ENCODE results near the gene RBMS2. TPM values are rescaled to one million over a fixed set of nuclear protein-coding genes. Genes with fewer than 3 reads are reported as not detected.
A peak's percentile ranks its signal among the peaks of the same experiment; 100 is the strongest.

The RBMS2 gene
- total and polyA plus RNA-seq, 7 donors = 8.4 to 33.0 (median 20.6) TPM

- Histone ChIP-seq H3K27ac (no peak overlapping the region), H3K27me3 (no peaks in the 10 kb centered on the region), H3K36me3 (peaks cover 0 to 71% (median 35%) of the 10 kb centered on the region in 4 donors), H3K4me1 (no peaks in the 10 kb centered on the region), H3K9me3 (no peaks in the 10 kb centered on the region), H3K4me3 (no peak overlapping the region)
- intact Hi-C loops (cut with DNase I) = no loop called here
- no peak for DNase-seq
- TF ChIP-seq CTCF (IDR thresholded peaks at IDR 0.05) = no peak
- TF ChIP-seq POLR2A (IDR thresholded peaks at IDR 0.05) = no peak
- TF ChIP-seq POLR2AphosphoS5 (IDR thresholded peaks at IDR 0.05) = no peak
- TF ChIP-seq EP300 (IDR thresholded peaks at IDR 0.05) = no peak
- WGBS, 2 donors = 90 to 96% methylated on average over 10 of the region's 10 CpGs
Observed at GRCh38 chr12:56578983-56579546, 57.4 kb downstream of the RBMS2 start.

- Histone ChIP-seq H3K36me3 (peaks cover 0 to 62% (median 29%) of the 10 kb centered on the region in 4 donors), H3K9me3 (no peaks in the 10 kb centered on the region), H3K4me3 (no peak overlapping the region), H3K27ac (no peak overlapping the region), H3K27me3 (no peaks in the 10 kb centered on the region), H3K4me1 (no peaks in the 10 kb centered on the region)
- TF ChIP-seq EP300 (IDR thresholded peaks at IDR 0.05) (no peak), POLR2A (IDR thresholded peaks at IDR 0.05) (no peak), POLR2AphosphoS5 (IDR thresholded peaks at IDR 0.05) (no peak), CTCF (IDR thresholded peaks at IDR 0.05) (no peak)
- intact Hi-C loops (cut with DNase I) = no loop called here
- DNase-seq = no peak
- 80 to 87% methylated on average over 10 of the region's 10 CpGs for WGBS, 2 donors
Observed at GRCh38 chr12:56581418-56582145, 60.0 kb downstream of the RBMS2 start.

- no peak for DNase-seq
- H3K36me3 ChIP-seq = peaks cover 18 to 86% (median 55%) of the 10 kb centered on the region in 4 donors
- H3K27ac ChIP-seq = no peak overlapping the region
- no peak overlapping the region for H3K4me3 ChIP-seq
- peaks cover 0 to 4% (median 0%) of the 10 kb centered on the region in 4 donors for H3K4me1 ChIP-seq
- H3K27me3 ChIP-seq = no peaks in the 10 kb centered on the region
- H3K9me3 ChIP-seq = no peaks in the 10 kb centered on the region
- intact Hi-C loops (cut with DNase I) = no loop called here
- WGBS, 2 donors = 95 to 96% methylated on average over 4 of the region's 4 CpGs
- TF ChIP-seq EP300 (IDR thresholded peaks at IDR 0.05) = no peak
- no peak for TF ChIP-seq CTCF (IDR thresholded peaks at IDR 0.05)
- TF ChIP-seq POLR2AphosphoS5 (IDR thresholded peaks at IDR 0.05) = no peak
- TF ChIP-seq POLR2A (IDR thresholded peaks at IDR 0.05) = no peak
Observed at GRCh38 chr12:56585098-56585497, 63.5 kb downstream of the RBMS2 start.

GRCh38 chr12:56589783-56590182 lies 68.2 kb downstream of the RBMS2 start:
- peak overlapping the region in 1 of 4 donors; percentile 34 for H3K27ac ChIP-seq

More at GRCh38 chr12:56589783-56590182, 68.2 kb downstream of the RBMS2 start:
- no peak for DNase-seq
- no peak for TF ChIP-seq POLR2A (IDR thresholded peaks at IDR 0.05)
- no peak for TF ChIP-seq CTCF (IDR thresholded peaks at IDR 0.05)
- no peak for TF ChIP-seq EP300 (IDR thresholded peaks at IDR 0.05)
- no peak for TF ChIP-seq POLR2AphosphoS5 (IDR thresholded peaks at IDR 0.05)
- intact Hi-C loops (cut with DNase I) = no loop called here
- Histone ChIP-seq H3K9me3 (no peaks in the 10 kb centered on the region), H3K27me3 (no peaks in the 10 kb centered on the region), H3K36me3 (peaks cover 18 to 47% (median 29%) of the 10 kb centered on the region in 4 donors), H3K4me1 (peaks cover 0 to 18% (median 11%) of the 10 kb centered on the region in 4 donors), H3K4me3 (no peak overlapping the region)
- WGBS, 2 donors = 62 to 86% methylated on average over 1 of the region's 1 CpG
